BE2C (cell line): ENCODE measurements around the gene PPP1R3E. TPM values are rescaled to one million over a fixed set of nuclear protein-coding genes. Genes with fewer than 3 reads are reported as not detected.
A peak's percentile ranks its signal among the peaks of the same experiment; 100 is the strongest.

Source experiments
- DNase-seq: peaks from one replicate; pipeline ENCODE4 v3.0.0-alpha.2; 2020
- H3K27me3 ChIP-seq: fragments of 250-450 bp; sonication (Bioruptor Pico); 2 replicates; pipeline ENCODE4 v1.5.1; 2020; ENCODE audit warnings: mild to moderate bottlenecking
- H3K36me3 ChIP-seq: fragments of 250-450 bp; sonication (Bioruptor Pico); 2 replicates; pipeline ENCODE4 v1.5.1; 2020; ENCODE audit warnings: mild to moderate bottlenecking
- H3K4me1 ChIP-seq: fragments of 250-450 bp; sonication (Bioruptor Pico); 2 replicates; pipeline ENCODE4 v1.5.1; 2020
- H3K4me3 ChIP-seq: 2 replicates; pipeline ENCODE4 v1.5.1; 2011; ENCODE audit warnings: low read depth, low read length
- H3K9me3 ChIP-seq: fragments of 250-450 bp; sonication (Bioruptor Pico); 2 replicates; pipeline ENCODE4 v1.5.1; 2020
- CTCF ChIP-seq: IDR thresholded peaks from 2 replicates; pipeline ENCODE4 v1.5.1; 2012; ENCODE audit warnings: mild to moderate bottlenecking, low read depth, low read length
- polyA plus RNA-seq: library from polyadenylated mRNA; unstranded; fragments of >200 nt; gene quantifications from one replicate; pipeline ENCODE4 v1.2.1, GENCODE V29; 2012; ENCODE audit warnings: low read depth, missing spikeins; ENCODE audit not compliant: insufficient read length, insufficient read depth

PPP1R3E gene
- 4.4 TPM for polyA plus RNA-seq

GRCh38 chr14:23302290-23303225 is at the start of gene PPP1R3E:
Gene PPP1R3E (minus strand): TSS chr14:23302859. CDS start chr14:23302576, 283 bp downstream.
- no peak for TF ChIP-seq CTCF
- H3K4me3 ChIP-seq: peak within 1 kb of the TSS; percentile 61
- DNase-seq: peak; percentile 72
- H3K9me3 ChIP-seq: no peaks in the 10 kb centered on the region
- H3K27me3 ChIP-seq: no peaks in the 10 kb centered on the region
- no peaks in the 10 kb centered on the region for H3K4me1 ChIP-seq
- H3K36me3 ChIP-seq: no peaks in the 10 kb centered on the region

GRCh38 chr14:23351681-23352505 is 49.2 kb upstream of the PPP1R3E start:
- H3K36me3 ChIP-seq: no peaks in the 10 kb centered on the region
- no peaks in the 10 kb centered on the region for H3K27me3 ChIP-seq
- TF ChIP-seq CTCF: peak; percentile 16; the same call in 1 of the 2 replicates
- peak overlapping the region; percentile 54 for H3K4me3 ChIP-seq
- no peaks in the 10 kb centered on the region for H3K9me3 ChIP-seq
- DNase-seq: peak; percentile 45
- H3K4me1 ChIP-seq: peaks cover 3% of the 10 kb centered on the region; the same call in 1 of the 2 replicates

- no peak for DNase-seq
- Histone ChIP-seq H3K9me3 (no peaks in the 10 kb centered on the region), H3K4me1 (peaks cover 3% of the 10 kb centered on the region; the same call in 1 of the 2 replicates), H3K4me3 (no peak overlapping the region), H3K36me3 (no peaks in the 10 kb centered on the region), H3K27me3 (no peaks in the 10 kb centered on the region)
- no peak for TF ChIP-seq CTCF
Measured at GRCh38 chr14:23349156-23349845, 46.6 kb upstream of the PPP1R3E start.

- no peak for DNase-seq
- TF ChIP-seq CTCF: no peak
- H3K27me3 ChIP-seq: no peaks in the 10 kb centered on the region
- H3K4me1 ChIP-seq: peaks cover 3% of the 10 kb centered on the region; the same call in 1 of the 2 replicates
- no peaks in the 10 kb centered on the region for H3K9me3 ChIP-seq
- H3K36me3 ChIP-seq: no peaks in the 10 kb centered on the region
- no peak overlapping the region for H3K4me3 ChIP-seq
Measured at GRCh38 chr14:23348297-23348655, 45.6 kb upstream of the PPP1R3E start.

- no peak for TF ChIP-seq CTCF
Measured at GRCh38 chr14:23347406-23348296, 45.0 kb upstream of the PPP1R3E start.

More at GRCh38 chr14:23347406-23348296, 45.0 kb upstream of the PPP1R3E start:
- H3K36me3 ChIP-seq: no peaks in the 10 kb centered on the region
- H3K27me3 ChIP-seq: no peaks in the 10 kb centered on the region; the same call in 1 of the 2 replicates
- no peak overlapping the region for H3K4me3 ChIP-seq
- no peak for DNase-seq
- peaks cover 3% of the 10 kb centered on the region; the same call in 1 of the 2 replicates for H3K4me1 ChIP-seq
- no peaks in the 10 kb centered on the region for H3K9me3 ChIP-seq
